NCI-H1092 (cell line): Measurements from ENCODE around the gene LAYN.

ENCODE experiments used
- DNase-seq: peaks from one replicate; lab custom pipeline; 2025; lab: John Stamatoyannopoulos, UW

Gene LAYN

GRCh38 chr11:111531687-111532364 lies 8.7 kb upstream of the LAYN start:
- no peak for DNase-seq

GRCh38 chr11:111532365-111532709 lies 8.2 kb upstream of the LAYN start:
- no peak for DNase-seq

GRCh38 chr11:111535281-111535680 lies 5.2 kb upstream of the LAYN start:
- DNase-seq = no peak

- DNase-seq = no peak
These were observed 3.1 kb upstream of the LAYN start for GRCh38 chr11:111537336-111537860.

GRCh38 chr11:111538407-111539114 lies 2.0 kb upstream of the LAYN start:
- no peak for DNase-seq

- DNase-seq = no peak
These were observed 950 bp upstream of the LAYN start for GRCh38 chr11:111539426-111540113.

- no peak for DNase-seq
These were observed 375 bp downstream of the LAYN start for GRCh38 chr11:111540937-111541253.

- no peak for DNase-seq
These were observed 938 bp downstream of the LAYN start for GRCh38 chr11:111541254-111542061.

- no peak for DNase-seq
These were observed 2.2 kb downstream of the LAYN start for GRCh38 chr11:111542606-111543275.

GRCh38 chr11:111548525-111548924 lies 8.0 kb downstream of the LAYN start:
- no peak for DNase-seq

GRCh38 chr11:111549196-111549868 lies 8.8 kb downstream of the LAYN start:
- DNase-seq = no peak

- no peak for DNase-seq
These were observed 9.3 kb downstream of the LAYN start for GRCh38 chr11:111549869-111550203.

GRCh38 chr11:111550258-111550657 lies 9.7 kb downstream of the LAYN start:
- DNase-seq = no peak

GRCh38 chr11:111554532-111554931 lies 14.0 kb downstream of the LAYN start:
- DNase-seq = no peak

GRCh38 chr11:111555255-111555654 lies 14.7 kb downstream of the LAYN start:
- no peak for DNase-seq

GRCh38 chr11:111557425-111558111 lies 17.0 kb downstream of the LAYN start:
- DNase-seq = no peak

GRCh38 chr11:111559800-111560464 lies 19.4 kb downstream of the LAYN start:
- no peak for DNase-seq

GRCh38 chr11:111560800-111561199 lies 20.3 kb downstream of the LAYN start:
- no peak for DNase-seq

- DNase-seq = no peak
These were observed 20.8 kb downstream of the LAYN start for GRCh38 chr11:111561306-111561705.

GRCh38 chr11:111561791-111562325 lies 21.3 kb downstream of the LAYN start:
- DNase-seq = no peak
